Adrenal gland (tissue), 5 donors: ENCODE measurements around the gene DNAL1.

Experiments used
- CTCF ChIP-seq, 6 experiments: fragments of 450-650 bp in 4 of 6; fragments of 200-600 bp in 2 of 6; sonication (generic) in 1 of 6; IDR thresholded peaks; 1 replicate in 5 of 6; 2 replicates in 1 of 6; pipeline versions ENCODE4 v1.5.1 to v1.8.0; 2016 to 2021; ENCODE audit warnings: antibody characterized with exemption in 6 of 6, mild to moderate bottlenecking in 2 of 6, moderate library complexity in 1 of 6
- POLR2A ChIP-seq, 2 donors: fragments of 450-650 bp; IDR thresholded peaks; one replicate each; pipeline ENCODE4 v1.6.1; 2017; ENCODE audit warnings: antibody characterized with exemption in 2 of 2, mild to moderate bottlenecking in 2 of 2, moderate library complexity in 1 of 2
- donor health status: DM: no; HTN: no; CAD: no.

- TF ChIP-seq CTCF (IDR thresholded peaks at IDR 0.05) (no peak), POLR2A (IDR thresholded peaks at IDR 0.05) (no peak)
These were observed 75.8 kb downstream of the DNAL1 start for GRCh38 chr14:73720636-73721035.
